Measurements from ENCODE around the gene DMXL1. TPM values are rescaled to one million over a fixed set of nuclear protein-coding genes. Genes with fewer than 3 reads are reported as not detected.

Gene DMXL1
- total RNA-seq, 1 donor from 2014 or later, result 104 TPM

GRCh38 chr5:119257613-119258012, 186.7 kb downstream of the DMXL1 start:
- FAIRE-seq (no peak), DNase-seq (ENCODE audit: low spot score in 2 of 2) (no peak)

GRCh38 chr5:119263639-119264038, 192.8 kb downstream of the DMXL1 start:
- FAIRE-seq, result no peak
- no peak for DNase-seq (ENCODE audit: low spot score in 2 of 2)

- FAIRE-seq (no peak), DNase-seq (ENCODE audit: low spot score in 2 of 2) (no peak)
Observed at GRCh38 chr5:119264186-119264585, 193.3 kb downstream of the DMXL1 start.

GRCh38 chr5:119267958-119268386, 197.1 kb downstream of the DMXL1 start:
- peak; percentile 72 to 80 for DNase-seq (ENCODE audit: low spot score in 2 of 2)
- no peak for FAIRE-seq

GRCh38 chr5:119268387-119269060, 197.6 kb downstream of the DMXL1 start:
- no peak for FAIRE-seq

GRCh38 chr5:119269061-119269944, 198.4 kb downstream of the DMXL1 start:
- FAIRE-seq, result no peak

More at GRCh38 chr5:119268387-119269060, 197.6 kb downstream of the DMXL1 start:
- DNase-seq (ENCODE audit: low spot score in 2 of 2), result peak; percentile 88 to 95

GRCh38 chr5:119270121-119270565, 199.3 kb downstream of the DMXL1 start:
- FAIRE-seq (no peak), DNase-seq (ENCODE audit: low spot score in 2 of 2) (no peak)

More at GRCh38 chr5:119269061-119269944, 198.4 kb downstream of the DMXL1 start:
- DNase-seq (ENCODE audit: low spot score in 2 of 2), result no peak

- no peak for FAIRE-seq
- DNase-seq (ENCODE audit: low spot score in 2 of 2), result no peak
Observed at GRCh38 chr5:119270960-119271757, 200.3 kb downstream of the DMXL1 start.

- no peak for FAIRE-seq
Observed at GRCh38 chr5:119271758-119272730, 201.2 kb downstream of the DMXL1 start.

GRCh38 chr5:119273391-119273839, 202.5 kb downstream of the DMXL1 start:
- no peak for FAIRE-seq
- DNase-seq (ENCODE audit: low spot score in 2 of 2), result no peak

More at GRCh38 chr5:119271758-119272730, 201.2 kb downstream of the DMXL1 start:
- no peak for DNase-seq (ENCODE audit: low spot score in 2 of 2)

GRCh38 chr5:119274030-119274766, 203.3 kb downstream of the DMXL1 start:
- DNase-seq (ENCODE audit: low spot score in 2 of 2), result no peak
- no peak for FAIRE-seq

GRCh38 chr5:119274767-119275130, 203.9 kb downstream of the DMXL1 start:
- DNase-seq (ENCODE audit: low spot score in 2 of 2) (no peak), FAIRE-seq (no peak)

GRCh38 chr5:119275146-119275545, 204.3 kb downstream of the DMXL1 start:
- FAIRE-seq (no peak), DNase-seq (ENCODE audit: low spot score in 2 of 2) (no peak)

- DNase-seq (ENCODE audit: low spot score in 2 of 2) (no peak), FAIRE-seq (no peak)
Observed at GRCh38 chr5:119275601-119276173, 204.8 kb downstream of the DMXL1 start.

- FAIRE-seq (no peak), DNase-seq (ENCODE audit: low spot score in 2 of 2) (no peak)
Observed at GRCh38 chr5:119276978-119277377, 206.1 kb downstream of the DMXL1 start.

GRCh38 chr5:119279093-119279492, 208.2 kb downstream of the DMXL1 start:
- DNase-seq (ENCODE audit: low spot score in 2 of 2) (no peak), FAIRE-seq (no peak)

- DNase-seq (ENCODE audit: low spot score in 2 of 2) (no peak), FAIRE-seq (no peak)
Observed at GRCh38 chr5:119280380-119280779, 209.5 kb downstream of the DMXL1 start.

- DNase-seq (ENCODE audit: low spot score in 2 of 2) (no peak), FAIRE-seq (no peak)
Observed at GRCh38 chr5:119282628-119283027, 211.7 kb downstream of the DMXL1 start.
